NCI-H2227 (cell line): Measurements from ENCODE around the gene PTCRA.

ENCODE experiments used
- DNase-seq: peaks from one replicate; lab custom pipeline; 2025; ENCODE audit not compliant: unreplicated experiment; lab: John Stamatoyannopoulos, UW

PTCRA gene

DNA sequence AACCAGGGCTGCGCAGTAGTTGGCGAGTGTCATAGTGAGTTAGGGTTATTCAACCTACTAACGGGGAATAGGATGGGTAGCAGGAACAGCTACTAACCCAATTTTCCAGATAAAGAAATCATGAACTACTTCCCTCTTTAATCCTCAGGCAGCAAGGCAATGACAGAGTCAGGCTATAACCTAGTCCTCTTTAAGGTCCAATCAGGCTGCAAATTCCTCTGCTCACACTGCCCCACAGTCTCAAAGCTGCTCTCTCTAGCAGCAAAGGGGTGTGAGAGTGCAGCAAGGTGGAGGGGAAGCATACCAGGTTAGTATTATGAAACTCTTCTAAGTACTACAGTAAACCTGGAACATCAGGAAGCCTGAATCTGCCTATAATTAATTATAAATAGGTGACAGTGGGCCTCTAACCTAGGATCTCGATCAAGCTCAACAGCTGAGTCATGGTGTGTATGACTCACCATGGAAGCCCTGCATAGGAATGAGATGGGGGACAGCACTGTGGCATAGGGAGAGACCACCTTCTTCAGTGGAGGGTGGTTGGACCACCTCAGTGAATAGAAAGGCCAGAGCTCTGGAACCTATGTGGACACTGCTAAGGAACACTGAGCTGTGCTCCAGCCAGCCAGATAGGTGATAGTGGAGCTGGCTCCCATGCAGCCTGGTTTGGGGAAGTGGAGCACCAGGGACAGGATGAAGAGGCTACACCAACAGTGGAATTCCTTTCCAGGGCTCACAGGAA, 55.2 kb downstream of the PTCRA start:
- no peak for DNase-seq

GRCh38 chr6:42971746-42972327, 56.0 kb downstream of the PTCRA start:
- no peak for DNase-seq

- no peak for DNase-seq
Observed at GRCh38 chr6:42973926-42974325, 58.1 kb downstream of the PTCRA start.

DNA sequence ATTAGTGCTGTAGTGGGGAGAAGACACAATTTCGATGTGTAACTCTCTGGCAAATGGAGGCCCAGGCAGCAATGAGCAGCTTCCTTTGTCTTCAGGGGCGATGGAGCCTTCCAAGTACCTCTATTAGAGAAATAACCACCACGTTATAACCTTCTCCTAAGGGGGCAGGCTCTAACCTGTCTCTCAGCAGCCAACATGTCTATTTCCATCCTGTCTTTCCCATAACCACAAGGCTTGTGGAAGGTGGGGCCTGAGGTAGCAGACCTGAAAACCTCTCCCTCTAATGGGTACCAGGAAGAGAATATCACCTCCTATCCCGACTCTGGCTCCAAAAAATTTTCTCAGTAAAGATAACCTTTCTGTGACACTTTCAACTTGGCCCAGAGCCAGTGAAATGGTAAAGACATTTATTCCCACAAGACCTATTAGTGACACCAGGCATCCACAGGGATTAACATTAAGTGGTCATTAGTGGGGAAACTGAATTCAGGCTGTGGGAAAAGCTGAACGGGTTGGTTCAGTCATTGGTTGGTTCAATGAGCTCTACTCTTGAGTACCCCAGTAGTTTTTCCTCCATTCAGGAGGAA, 59.2 kb downstream of the PTCRA start:
- no peak for DNase-seq
